ENCODE results near the gene CACNA1D. TPM values are rescaled to one million over a fixed set of nuclear protein-coding genes. Genes with fewer than 3 reads are reported as not detected.

The CACNA1D gene
- total RNA-seq, 1 experiment from 2014 or later, result 0.12 TPM

DNA sequence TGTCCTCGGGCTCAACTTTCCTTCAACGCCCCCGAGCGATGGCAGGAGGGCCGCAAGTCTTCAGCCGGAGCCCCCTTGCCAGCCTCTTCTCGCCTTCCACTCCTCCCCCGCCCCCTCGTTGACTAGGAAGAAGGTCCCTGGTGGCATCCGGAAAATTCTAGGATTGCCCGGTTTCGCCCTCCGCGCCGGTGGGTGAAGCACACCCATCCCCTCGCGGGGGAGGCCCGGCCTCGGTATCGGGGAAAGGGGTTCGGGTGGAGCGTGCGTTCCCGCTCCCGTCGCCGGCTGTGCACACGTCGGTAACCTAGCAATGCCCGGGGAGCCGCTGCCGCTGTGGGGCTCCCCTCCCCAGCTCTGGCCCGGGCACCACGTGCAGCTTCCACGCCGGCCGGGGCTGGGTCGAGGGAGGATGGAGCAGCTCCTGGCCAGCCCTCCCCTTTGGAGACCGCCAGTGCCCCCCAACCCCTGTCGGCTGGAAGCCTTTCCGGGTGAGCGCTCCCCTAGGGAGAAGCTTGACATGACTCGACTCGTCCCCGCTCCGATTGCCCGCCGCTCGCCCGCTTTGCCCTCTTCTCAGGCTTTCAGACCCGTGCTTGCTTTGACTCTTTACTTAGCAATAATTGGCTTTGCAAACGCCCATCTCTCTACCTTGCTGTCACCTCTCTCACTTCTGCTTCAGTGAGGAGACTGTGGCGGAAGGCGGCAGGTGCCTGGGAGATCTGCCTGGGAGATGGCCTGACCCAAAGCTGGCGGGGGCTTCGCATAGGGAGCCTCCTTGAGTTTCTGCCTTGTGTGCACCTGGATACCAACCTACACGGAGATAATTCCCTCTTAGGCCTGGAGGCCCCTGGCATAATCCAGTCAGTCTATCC lies 1.3 kb downstream of the CACNA1D start:
- no peak for DNase-seq (ENCODE audit: low read depth)

GRCh38 chr3:53496392-53496670 lies 1.9 kb downstream of the CACNA1D start:
- DNase-seq (ENCODE audit: low read depth), result no peak

- no peak for DNase-seq (ENCODE audit: low read depth)
Measured at GRCh38 chr3:53496984-53497383, 2.6 kb downstream of the CACNA1D start.

DNA sequence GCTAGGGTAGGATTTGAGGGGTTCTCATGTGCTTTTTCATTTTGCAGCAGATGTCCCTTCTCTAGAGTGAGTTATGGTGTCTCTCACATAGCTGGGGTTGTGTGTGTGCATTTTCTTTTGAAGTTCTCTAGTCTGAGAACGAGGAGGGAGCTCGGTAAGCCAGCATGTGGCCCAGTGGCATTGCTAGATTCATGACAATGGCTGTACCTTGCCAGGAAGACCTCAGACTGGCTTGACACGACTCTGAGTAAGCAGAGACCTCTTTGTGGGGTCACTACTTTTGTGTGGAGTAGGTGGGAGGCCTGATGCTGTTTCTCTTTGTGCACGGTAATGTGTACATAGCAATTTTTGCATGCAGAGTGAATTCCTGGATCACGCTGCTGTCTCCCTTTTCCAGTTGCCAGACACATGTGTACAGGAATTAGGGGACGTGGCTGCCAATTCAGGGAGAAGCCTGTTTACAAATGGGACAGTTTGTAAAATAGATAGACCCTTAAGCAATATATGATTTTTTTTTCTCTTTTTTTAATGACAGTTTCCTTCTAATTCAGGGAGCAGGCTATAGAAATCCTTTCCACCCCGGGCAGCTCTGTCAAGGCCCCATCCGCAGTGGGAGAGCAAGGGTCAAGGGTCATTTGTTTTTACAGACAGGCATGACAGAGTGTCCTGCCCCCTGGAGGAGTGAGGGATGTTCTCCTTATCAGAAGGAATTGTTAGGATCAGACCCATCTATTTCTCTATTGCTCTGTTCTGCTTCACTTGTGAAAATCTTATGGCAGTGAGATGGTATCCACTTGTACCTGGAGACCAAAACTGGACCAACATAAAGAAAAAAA lies 4.6 kb downstream of the CACNA1D start:
- DNase-seq (ENCODE audit: low read depth), result no peak

DNA sequence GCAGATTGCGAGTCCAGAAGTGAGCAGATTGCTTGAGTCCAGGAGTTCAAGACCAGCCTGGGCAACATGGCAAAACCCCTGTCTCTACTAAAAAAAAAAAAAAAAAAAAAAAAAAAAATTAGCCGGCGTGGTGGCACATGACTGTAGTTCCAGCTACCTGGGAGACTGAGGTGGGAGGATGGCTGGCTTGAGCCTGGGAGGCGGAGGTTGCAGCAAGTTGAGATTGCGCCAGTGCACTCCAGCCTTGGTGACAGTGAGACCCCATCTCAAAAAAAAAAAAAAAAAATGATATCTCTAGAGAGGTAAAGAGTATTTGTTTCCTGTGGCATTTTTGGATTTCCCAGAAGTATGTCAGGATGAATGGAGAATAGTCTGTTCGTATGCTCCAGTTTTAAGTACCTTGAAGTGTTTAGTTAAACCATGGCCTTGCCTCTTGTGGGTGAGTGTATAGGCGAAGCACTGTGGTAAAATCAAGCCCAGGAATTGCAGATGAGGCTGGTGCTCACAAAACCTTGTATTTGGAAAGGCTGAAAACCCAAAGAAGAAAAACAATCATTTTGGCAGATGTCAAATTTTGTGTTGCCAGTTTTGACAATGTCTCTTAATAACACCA lies 5.9 kb downstream of the CACNA1D start:
- no peak for DNase-seq (ENCODE audit: low read depth)

DNA sequence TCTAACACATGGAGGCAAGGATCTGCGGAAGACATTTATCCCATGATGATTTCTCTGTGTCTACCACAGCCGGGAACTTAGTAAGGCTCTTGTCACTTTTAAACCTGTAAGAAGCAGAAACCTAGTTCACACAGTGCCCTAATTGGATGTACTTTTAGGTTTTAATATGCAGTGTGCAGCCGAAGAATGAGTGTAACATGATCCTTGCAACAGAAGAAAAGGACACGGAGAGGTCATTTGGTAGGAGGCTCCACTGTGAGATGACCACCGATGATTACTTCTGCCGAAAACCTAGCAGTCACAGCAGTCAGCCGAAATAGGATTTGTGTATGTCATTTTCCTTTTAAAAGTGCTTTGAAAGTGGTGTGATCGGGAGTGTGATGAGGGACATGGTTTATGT lies 6.8 kb downstream of the CACNA1D start:
- DNase-seq (ENCODE audit: low read depth), result no peak

- DNase-seq (ENCODE audit: low read depth), result no peak
Measured at GRCh38 chr3:53502737-53503136, 8.3 kb downstream of the CACNA1D start.

- DNase-seq (ENCODE audit: low read depth), result no peak
Measured at GRCh38 chr3:53503195-53503594, 8.8 kb downstream of the CACNA1D start.

DNA sequence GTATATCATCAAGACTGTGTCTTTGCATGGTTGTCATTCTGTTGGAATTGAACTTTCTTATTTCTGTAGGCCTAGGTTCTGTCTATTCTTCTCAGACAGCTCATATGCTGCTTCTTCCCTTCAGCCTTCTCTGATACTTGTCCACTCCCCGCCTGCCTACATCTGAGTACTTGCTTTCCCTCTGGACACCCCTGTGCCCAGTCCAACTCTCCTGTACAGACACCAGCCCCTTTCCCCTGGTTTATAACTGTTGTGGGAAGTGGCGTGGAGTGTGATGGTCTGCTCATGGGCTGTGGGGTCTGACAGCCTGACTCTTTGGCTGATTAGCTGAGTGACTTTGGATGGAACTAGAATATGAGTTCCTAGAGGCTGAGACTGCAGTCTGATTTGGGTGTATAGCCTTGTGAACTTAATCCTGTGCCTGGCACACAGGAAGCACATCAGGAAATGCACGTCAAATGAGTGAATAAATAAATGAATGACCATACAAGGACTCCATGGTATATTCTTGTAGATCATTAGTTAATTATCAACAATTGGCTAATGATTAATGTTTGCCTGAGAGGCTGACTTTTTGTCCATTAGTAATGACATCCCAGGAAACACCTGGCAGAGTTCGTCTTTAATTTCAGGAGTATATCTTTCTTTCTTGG lies 11.8 kb downstream of the CACNA1D start:
- no peak for DNase-seq (ENCODE audit: low read depth)

DNA sequence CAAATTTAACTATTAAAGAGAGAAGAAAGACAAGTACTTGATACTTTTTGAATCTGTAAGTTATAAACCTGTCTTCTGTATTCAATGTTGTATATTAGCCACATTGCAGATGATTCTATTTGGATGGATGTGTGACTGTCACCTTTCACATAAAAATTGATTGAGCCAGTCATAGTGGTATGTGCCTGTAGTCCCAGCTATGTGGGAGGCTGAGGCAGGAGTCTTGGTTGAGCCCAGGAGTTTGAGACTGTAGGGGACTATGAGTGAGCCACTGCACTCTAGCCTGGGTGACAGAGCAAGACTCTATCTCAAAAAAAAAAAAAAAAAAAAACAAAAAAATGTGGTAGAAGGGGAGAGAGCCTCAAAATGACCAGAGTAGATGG lies 12.3 kb downstream of the CACNA1D start:
- DNase-seq (ENCODE audit: low read depth), result no peak

- no peak for DNase-seq (ENCODE audit: low read depth)
Measured at GRCh38 chr3:53509494-53509893, 15.1 kb downstream of the CACNA1D start.

DNA sequence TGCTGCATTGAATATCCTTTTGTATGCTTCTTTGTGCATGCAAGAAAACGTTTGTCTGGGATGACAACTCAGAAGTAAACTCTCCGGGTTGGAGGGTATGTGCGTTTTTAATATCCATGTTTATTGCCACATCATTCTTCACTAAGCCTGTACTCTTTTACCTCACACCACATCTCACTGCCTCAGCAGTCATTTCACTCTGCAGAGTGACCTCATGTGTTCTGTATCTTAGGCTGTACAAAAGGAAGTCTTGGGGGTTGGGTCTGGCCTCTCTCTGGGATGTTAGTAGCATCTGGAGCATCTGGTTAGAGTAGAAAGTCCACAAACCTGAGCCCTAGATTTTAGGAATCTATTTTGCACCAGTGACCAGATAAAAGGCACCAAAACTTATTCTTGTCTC lies 16.1 kb downstream of the CACNA1D start:
- no peak for DNase-seq (ENCODE audit: low read depth)

DNA sequence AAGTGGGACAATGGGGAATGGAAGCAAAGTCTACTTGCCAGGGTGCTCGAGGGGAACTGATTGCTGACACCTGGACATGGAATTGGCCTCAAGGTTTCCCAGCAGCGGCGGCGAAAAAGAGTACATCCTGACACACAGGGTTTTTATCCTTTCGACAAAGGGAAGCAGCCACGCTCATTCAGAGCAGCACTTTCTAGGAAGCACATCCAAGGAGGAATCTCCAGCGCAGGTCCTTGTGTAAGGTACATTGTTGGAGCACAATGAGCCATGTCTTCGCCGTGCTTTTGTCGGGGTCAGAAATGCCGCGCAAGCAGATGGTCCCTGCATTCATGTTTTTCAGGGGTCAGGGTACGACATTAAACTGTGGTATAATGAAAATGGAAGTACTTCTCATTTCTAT lies 16.8 kb downstream of the CACNA1D start:
- no peak for DNase-seq (ENCODE audit: low read depth)

GRCh38 chr3:53513556-53514190 lies 19.3 kb downstream of the CACNA1D start:
- peak; percentile 11 for DNase-seq (ENCODE audit: low read depth)

DNA sequence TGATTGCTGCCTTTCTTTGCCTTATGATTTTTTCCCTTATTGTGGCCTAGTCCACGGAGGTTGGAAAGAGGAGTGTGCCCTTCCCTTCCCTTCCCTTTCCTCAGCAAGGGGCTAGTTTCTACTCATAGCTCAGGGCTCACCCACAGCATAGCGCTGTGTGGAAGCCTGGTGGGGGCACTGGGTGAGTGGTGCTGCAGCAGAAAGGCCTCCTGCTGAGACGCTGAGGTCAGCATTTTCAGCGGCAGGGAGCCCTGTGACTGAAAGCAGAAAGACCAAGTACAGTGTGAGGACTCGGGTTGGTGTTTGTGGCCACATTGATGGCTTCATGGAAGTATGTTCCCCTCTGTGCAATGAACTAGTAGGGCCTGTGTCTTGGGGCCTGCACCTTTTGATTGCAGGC lies 21.9 kb downstream of the CACNA1D start:
- no peak for DNase-seq (ENCODE audit: low read depth)

GRCh38 chr3:53518495-53518981 lies 24.1 kb downstream of the CACNA1D start:
- no peak for DNase-seq (ENCODE audit: low read depth)

DNA sequence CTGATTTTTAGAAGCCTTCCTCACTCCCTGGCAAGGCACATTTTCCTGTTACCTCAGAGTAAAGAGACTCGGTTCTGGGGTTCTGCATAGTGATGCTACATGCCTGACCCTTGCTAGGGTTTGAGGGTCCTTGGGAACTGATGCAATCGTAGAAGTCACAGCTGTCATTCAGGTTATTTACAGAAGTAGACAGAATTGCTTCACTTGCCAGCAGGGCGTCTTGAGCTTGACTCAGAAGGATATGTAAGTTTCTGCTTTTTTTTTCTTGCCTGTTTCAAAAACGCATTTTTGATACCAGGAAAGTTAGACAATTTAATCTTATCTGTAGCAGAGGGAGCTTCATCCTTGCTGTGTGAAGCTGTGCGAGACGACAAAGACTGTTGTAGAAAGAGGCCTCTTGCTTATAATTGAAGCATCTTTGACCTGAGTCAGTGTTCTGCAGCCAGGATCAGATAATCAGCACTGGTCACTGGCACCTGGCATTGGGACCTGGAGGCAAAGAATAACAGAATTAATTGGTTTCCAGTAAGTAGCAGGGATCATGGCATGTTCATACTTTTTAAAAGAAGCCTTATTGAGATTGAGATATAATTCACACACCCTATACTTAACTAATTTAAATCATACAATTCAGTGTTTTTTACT lies 24.8 kb downstream of the CACNA1D start:
- DNase-seq (ENCODE audit: low read depth), result no peak

DNA sequence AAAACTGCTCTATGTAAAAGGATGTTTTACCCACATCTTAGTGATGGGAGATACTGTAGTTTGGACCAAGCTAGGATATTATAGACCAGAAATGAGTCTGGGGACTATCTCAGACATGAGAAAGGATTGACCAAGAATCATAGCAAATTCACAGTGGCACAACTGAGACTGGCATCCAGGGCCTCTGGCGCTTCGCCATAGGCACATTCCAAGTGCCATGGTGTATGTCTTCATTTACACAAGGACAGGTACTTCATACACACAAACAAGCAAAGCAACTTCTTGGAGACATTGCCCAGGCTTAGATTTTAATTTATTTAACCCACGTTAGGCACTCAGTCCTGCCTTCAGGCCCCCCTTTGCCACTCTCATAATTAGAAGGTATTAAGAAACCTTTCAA lies 28.9 kb downstream of the CACNA1D start:
- DNase-seq (ENCODE audit: low read depth), result no peak

DNA sequence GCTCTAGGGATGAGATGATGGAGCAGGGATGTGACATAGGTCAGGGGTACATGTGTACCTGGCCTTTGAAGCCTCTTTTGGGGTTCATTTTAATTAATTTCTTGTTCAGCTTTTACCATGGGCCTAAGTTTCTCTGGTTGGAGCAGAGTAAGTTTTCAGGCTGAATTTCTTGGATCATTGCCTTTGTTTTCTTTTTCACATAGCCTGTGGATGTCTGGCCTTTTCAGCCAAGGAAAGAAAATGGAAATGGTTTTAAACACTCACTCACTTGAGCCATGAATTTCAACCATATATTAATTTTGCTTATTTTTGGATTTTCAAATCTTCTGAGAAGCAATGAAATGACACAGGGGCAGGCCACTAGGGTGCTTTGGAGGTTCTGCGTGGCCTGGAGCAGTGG lies 30.2 kb downstream of the CACNA1D start:
- DNase-seq (ENCODE audit: low read depth), result no peak

GRCh38 chr3:53525765-53526703 lies 31.6 kb downstream of the CACNA1D start:
- no peak for DNase-seq (ENCODE audit: low read depth)

Data from RPMI7951 (cell line).